ENCODE results near the gene HOOK1.
A peak's percentile ranks its signal among the peaks of the same experiment; 100 is the strongest.
"Not testable (repeated sequence)": the region's sequence is repeated elsewhere in the genome, so short reads cannot be mapped to it uniquely, and the experiment has no call there.

Gene HOOK1

GRCh38 chr1:59897165-59897564 is 82.4 kb downstream of the HOOK1 start:
- FAIRE-seq = no peak

GRCh38 chr1:59898927-59899326 is 84.2 kb downstream of the HOOK1 start:
- no peak for FAIRE-seq

GRCh38 chr1:59900640-59901039 is 85.9 kb downstream of the HOOK1 start:
- no peak for FAIRE-seq

- FAIRE-seq = no peak
Observed at GRCh38 chr1:59901770-59902388, 87.1 kb downstream of the HOOK1 start.

GRCh38 chr1:59903141-59903754 is 88.5 kb downstream of the HOOK1 start:
- FAIRE-seq = no peak

- FAIRE-seq = no peak
Observed at GRCh38 chr1:59906931-59907330, 92.2 kb downstream of the HOOK1 start.

GRCh38 chr1:59908084-59908483 is 93.3 kb downstream of the HOOK1 start:
- FAIRE-seq = no peak

GRCh38 chr1:59908682-59909081 is 93.9 kb downstream of the HOOK1 start:
- no peak for FAIRE-seq

- FAIRE-seq = not testable (repeated sequence)
Observed at GRCh38 chr1:59914791-59915286, 100.1 kb downstream of the HOOK1 start.

- no peak for FAIRE-seq
Observed at GRCh38 chr1:59915516-59915915, 100.8 kb downstream of the HOOK1 start.

- no peak for FAIRE-seq
Observed at GRCh38 chr1:59917026-59917784, 102.5 kb downstream of the HOOK1 start.

GRCh38 chr1:59917785-59918180 is 103.0 kb downstream of the HOOK1 start:
- no peak for FAIRE-seq

GRCh38 chr1:59919746-59920145 is 105.0 kb downstream of the HOOK1 start:
- no peak for FAIRE-seq

- not testable (repeated sequence) for FAIRE-seq
Observed at GRCh38 chr1:59921258-59921899, 106.6 kb downstream of the HOOK1 start.

- FAIRE-seq = peak; percentile 11
Observed at GRCh38 chr1:59924653-59925052, 109.9 kb downstream of the HOOK1 start.
